Measurements from ENCODE around the gene DEPDC4. TPM values are rescaled to one million over a fixed set of nuclear protein-coding genes. Genes with fewer than 3 reads are reported as not detected.

The DEPDC4 gene
- total and polyA plus RNA-seq, 2 experiments from 2014 or later: 1.5 TPM; not detected in 1

GRCh38 chr12:100201604-100202423 is 65.1 kb downstream of the DEPDC4 start:
- Histone ChIP-seq H3K9me2 (ENCODE audit: insufficient read depth) (no peaks in the 10 kb centered on the region), H3K4me1 (ENCODE audit: insufficient read depth) (peaks cover 7% of the 10 kb centered on the region; the same call in 1 of the 2 replicates), H2AFZ (peak overlapping the region; percentile 98), H3K36me3 (ENCODE audit: low read depth) (peaks cover 11% of the 10 kb centered on the region; the same call in 1 of the 2 replicates), H3K4me3 (peak overlapping the region; percentile 97), H3K27ac (peak overlapping the region; percentile 78; the same call in 1 of the 2 replicates), H3K9ac (peak overlapping the region; percentile 90), H3K4me2 (ENCODE audit: unreplicated experiment) (peak overlapping the region; percentile 98), H4K20me1 (ENCODE audit: insufficient read depth) (no peaks in the 10 kb centered on the region), H3K27me3 (replicated peaks; ENCODE audit: insufficient read depth) (no peaks in the 10 kb centered on the region), H3K9me3 (ENCODE audit: low read depth) (no peaks in the 10 kb centered on the region), H3F3A (ENCODE audit: insufficient read depth) (peaks cover 16% of the 10 kb centered on the region), H3K79me2 (ENCODE audit: insufficient read depth) (peaks cover 48% of the 10 kb centered on the region)
- 76% methylated on average over 24 of the region's 24 CpGs for WGBS, 2 experiments (ENCODE audit: low coverage in 1 of 2, low lambda C conversion rate in 2 of 2, missing lambda C conversion rate in 2 of 2)
- in situ Hi-C loops (cut with MboI): no loop called here
- DNase-seq: peak; percentile 9
- TF ChIP-seq EZH2 (IDR thresholded peaks at IDR 0.05; ENCODE audit: insufficient read depth, poor library complexity, severe bottlenecking) (no peak), EZH2phosphoT487 (IDR thresholded peaks at IDR 0.05; ENCODE audit: insufficient read depth, low read depth) (no peak)

DNA sequence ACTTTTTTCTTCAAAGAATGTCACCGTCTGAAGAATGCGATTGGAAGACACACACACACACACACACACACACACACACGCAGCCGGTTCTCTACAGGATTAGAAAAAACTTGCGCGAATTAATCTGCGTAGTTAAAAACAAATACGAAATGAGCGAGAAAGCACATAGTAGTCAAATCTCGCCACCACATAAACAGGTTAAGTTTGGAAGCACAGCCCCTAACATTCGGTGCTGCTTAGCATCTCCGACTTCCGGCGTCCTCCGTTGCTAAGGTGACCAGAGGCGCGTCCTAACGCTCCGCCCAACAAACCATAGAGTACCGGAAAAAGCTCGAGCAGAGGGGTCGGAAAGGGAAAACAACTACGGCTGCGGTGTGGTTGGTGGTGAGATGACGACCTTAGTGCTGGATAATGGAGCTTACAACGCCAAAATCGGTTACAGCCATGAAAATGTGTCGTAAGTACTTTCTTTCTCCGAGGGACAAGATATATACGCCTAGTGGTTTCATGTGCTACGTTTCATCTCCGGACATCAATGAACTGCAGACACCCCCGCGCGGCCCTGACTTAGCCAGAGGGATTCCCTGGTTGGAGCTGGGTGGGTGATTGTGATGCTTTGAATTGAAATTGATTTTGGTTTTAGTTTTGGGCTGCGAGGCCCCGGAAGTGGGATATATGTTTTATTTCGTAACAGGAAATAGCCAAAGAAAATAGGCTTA is 66.3 kb downstream of the DEPDC4 start, which contains the start of gene ACTR6:
TSS of gene ACTR6 (plus strand) at position 353 of the 719 bp plus-strand sequence. CDS start at position 390, 37 bp downstream.
- TF ChIP-seq EZH2phosphoT487 (IDR thresholded peaks at IDR 0.05; ENCODE audit: insufficient read depth, low read depth): no peak
- no peak for TF ChIP-seq EZH2 (IDR thresholded peaks at IDR 0.05; ENCODE audit: insufficient read depth, poor library complexity, severe bottlenecking)
- Histone ChIP-seq H3K36me3 (ENCODE audit: low read depth) (peaks cover 6% of the 10 kb centered on the region; the same call in 1 of the 2 replicates), H3K79me2 (ENCODE audit: insufficient read depth) (peaks cover 42% of the 10 kb centered on the region), H4K20me1 (ENCODE audit: insufficient read depth) (no peaks in the 10 kb centered on the region), H3K9me3 (ENCODE audit: low read depth) (no peaks in the 10 kb centered on the region), H3K27ac (peak within 1 kb of the TSS; percentile 78), H2AFZ (peak within 1 kb of the TSS; percentile 98), H3K4me3 (peak within 1 kb of the TSS; percentile 97), H3K4me2 (ENCODE audit: unreplicated experiment) (peak within 1 kb of the TSS; percentile 98), H3K9ac (peak within 1 kb of the TSS; percentile 90), H3K27me3 (replicated peaks; ENCODE audit: insufficient read depth) (no peaks in the 10 kb centered on the region), H3K9me2 (ENCODE audit: insufficient read depth) (no peaks in the 10 kb centered on the region), H3F3A (ENCODE audit: insufficient read depth) (peaks cover 16% of the 10 kb centered on the region), H3K4me1 (ENCODE audit: insufficient read depth) (peaks cover 7% of the 10 kb centered on the region; the same call in 1 of the 2 replicates)
- WGBS, 2 experiments (ENCODE audit: low coverage in 1 of 2, low lambda C conversion rate in 2 of 2, missing lambda C conversion rate in 2 of 2): 0 to 2% methylated on average over 38 of the region's 38 CpGs
- in situ Hi-C loops (cut with MboI): no loop called here
- DNase-seq: peak; percentile 98

- TF ChIP-seq EZH2 (IDR thresholded peaks at IDR 0.05; ENCODE audit: insufficient read depth, poor library complexity, severe bottlenecking) (no peak), EZH2phosphoT487 (IDR thresholded peaks at IDR 0.05; ENCODE audit: insufficient read depth, low read depth) (no peak)
- Histone ChIP-seq H3K27me3 (replicated peaks; ENCODE audit: insufficient read depth) (no peaks in the 10 kb centered on the region), H4K20me1 (ENCODE audit: insufficient read depth) (no peaks in the 10 kb centered on the region), H3K4me2 (ENCODE audit: unreplicated experiment) (peak overlapping the region; percentile 98), H3K9me3 (ENCODE audit: low read depth) (no peaks in the 10 kb centered on the region), H3K27ac (peak overlapping the region; percentile 78; the same call in 1 of the 2 replicates), H2AFZ (peak overlapping the region; percentile 98), H3K9ac (peak overlapping the region; percentile 90), H3K36me3 (ENCODE audit: low read depth) (no peaks in the 10 kb centered on the region; the same call in 1 of the 2 replicates), H3K79me2 (ENCODE audit: insufficient read depth) (peaks cover 37% of the 10 kb centered on the region), H3K4me1 (ENCODE audit: insufficient read depth) (peaks cover 7% of the 10 kb centered on the region; the same call in 1 of the 2 replicates), H3K9me2 (ENCODE audit: insufficient read depth) (no peaks in the 10 kb centered on the region), H3K4me3 (peak overlapping the region; percentile 97), H3F3A (ENCODE audit: insufficient read depth) (peaks cover 16% of the 10 kb centered on the region)
- WGBS, 2 experiments (ENCODE audit: low coverage in 1 of 2, low lambda C conversion rate in 2 of 2, missing lambda C conversion rate in 2 of 2): 3 to 8% methylated on average over 18 to 73 of the region's 79 CpGs
- peak; percentile 56 for DNase-seq
- in situ Hi-C loops (cut with MboI): no loop called here
These were observed 67.3 kb downstream of the DEPDC4 start for GRCh38 chr12:100199347-100200149.

DNA sequence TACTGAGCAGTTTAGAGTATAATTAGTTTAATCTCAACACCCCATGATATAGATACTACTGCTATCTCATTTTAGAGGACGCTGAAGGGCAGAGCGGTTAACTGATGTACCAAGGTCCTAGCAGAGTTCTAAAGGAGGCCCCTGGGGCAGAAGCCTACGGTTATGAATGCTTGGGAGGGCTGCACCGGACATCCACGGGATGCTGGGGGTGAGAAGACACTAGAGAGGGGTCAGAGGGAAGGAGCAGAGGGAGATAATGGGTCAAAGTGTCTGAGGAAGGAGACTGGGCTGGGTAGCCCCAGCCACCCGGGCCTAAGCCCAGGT is 67.9 kb downstream of the DEPDC4 start:
- no peak for DNase-seq
- TF ChIP-seq EZH2 (IDR thresholded peaks at IDR 0.05; ENCODE audit: insufficient read depth, poor library complexity, severe bottlenecking) (no peak), EZH2phosphoT487 (IDR thresholded peaks at IDR 0.05; ENCODE audit: insufficient read depth, low read depth) (no peak)
- H3K9ac ChIP-seq: no peak overlapping the region
- peaks cover 16% of the 10 kb centered on the region for H3F3A ChIP-seq (ENCODE audit: insufficient read depth)
- peak overlapping the region; percentile 97 for H3K4me3 ChIP-seq
- peaks cover 7% of the 10 kb centered on the region; the same call in 1 of the 2 replicates for H3K4me1 ChIP-seq (ENCODE audit: insufficient read depth)
- 83 to 87% methylated on average over 6 of the region's 6 CpGs for WGBS, 2 experiments (ENCODE audit: low coverage in 1 of 2, low lambda C conversion rate in 2 of 2, missing lambda C conversion rate in 2 of 2)
- H3K9me2 ChIP-seq (ENCODE audit: insufficient read depth): no peaks in the 10 kb centered on the region
- peak overlapping the region; percentile 98 for H2AFZ ChIP-seq
- peaks cover 32% of the 10 kb centered on the region for H3K79me2 ChIP-seq (ENCODE audit: insufficient read depth)
- no peaks in the 10 kb centered on the region for H3K27me3 ChIP-seq (replicated peaks; ENCODE audit: insufficient read depth)
- H4K20me1 ChIP-seq (ENCODE audit: insufficient read depth): no peaks in the 10 kb centered on the region
- no peak overlapping the region for H3K27ac ChIP-seq
- in situ Hi-C loops (cut with MboI): no loop called here
- H3K9me3 ChIP-seq (ENCODE audit: low read depth): no peaks in the 10 kb centered on the region
- no peaks in the 10 kb centered on the region for H3K36me3 ChIP-seq (ENCODE audit: low read depth)
- H3K4me2 ChIP-seq (ENCODE audit: unreplicated experiment): peak overlapping the region; percentile 98

Data from GM23248 (cell line).